ENCODE measurements around the gene SPRED1.

DNA sequence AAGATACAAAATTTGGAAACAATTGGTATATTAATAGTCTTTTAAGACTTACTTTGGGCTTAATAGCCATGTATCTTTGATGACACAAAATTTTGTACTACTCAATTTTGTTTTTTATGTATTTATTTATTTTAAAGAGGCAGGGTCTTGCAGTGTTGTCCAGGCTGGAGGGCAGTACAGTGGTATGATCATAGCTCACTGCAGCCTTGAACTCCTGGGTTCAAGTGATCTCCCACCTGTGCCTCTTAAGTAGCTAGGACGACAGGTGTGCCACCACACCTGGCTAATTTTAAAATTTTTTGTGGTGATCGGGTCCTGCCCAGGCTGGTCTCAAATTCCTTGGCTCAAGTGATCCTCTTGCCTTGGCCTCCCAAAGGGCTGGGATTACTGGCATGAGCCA, 6.5 kb downstream of the SPRED1 start:
- TF ChIP-seq, protein P1, sequence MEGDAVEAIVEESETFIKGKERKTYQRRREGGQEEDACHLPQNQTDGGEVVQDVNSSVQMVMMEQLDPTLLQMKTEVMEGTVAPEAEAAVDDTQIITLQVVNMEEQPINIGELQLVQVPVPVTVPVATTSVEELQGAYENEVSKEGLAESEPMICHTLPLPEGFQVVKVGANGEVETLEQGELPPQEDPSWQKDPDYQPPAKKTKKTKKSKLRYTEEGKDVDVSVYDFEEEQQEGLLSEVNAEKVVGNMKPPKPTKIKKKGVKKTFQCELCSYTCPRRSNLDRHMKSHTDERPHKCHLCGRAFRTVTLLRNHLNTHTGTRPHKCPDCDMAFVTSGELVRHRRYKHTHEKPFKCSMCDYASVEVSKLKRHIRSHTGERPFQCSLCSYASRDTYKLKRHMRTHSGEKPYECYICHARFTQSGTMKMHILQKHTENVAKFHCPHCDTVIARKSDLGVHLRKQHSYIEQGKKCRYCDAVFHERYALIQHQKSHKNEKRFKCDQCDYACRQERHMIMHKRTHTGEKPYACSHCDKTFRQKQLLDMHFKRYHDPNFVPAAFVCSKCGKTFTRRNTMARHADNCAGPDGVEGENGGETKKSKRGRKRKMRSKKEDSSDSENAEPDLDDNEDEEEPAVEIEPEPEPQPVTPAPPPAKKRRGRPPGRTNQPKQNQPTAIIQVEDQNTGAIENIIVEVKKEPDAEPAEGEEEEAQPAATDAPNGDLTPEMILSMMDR (IDR thresholded peaks at IDR 0.05): no peak
- no peak for TF ChIP-seq POLR2AphosphoS5 (IDR thresholded peaks at IDR 0.05)
